ENCODE measurements around the gene MTFMT.
"Not testable (repeated sequence)": the region's sequence is repeated elsewhere in the genome, so short reads cannot be mapped to it uniquely, and the experiment has no call there.

The MTFMT gene

GRCh38 chr15:65034719-65035118 is 5.3 kb upstream of the MTFMT start:
- no peak for DNase-seq

- DNase-seq, result peak; percentile 77
Measured at GRCh38 chr15:65033659-65034269, 4.3 kb upstream of the MTFMT start.

- peak; percentile 77 for DNase-seq
Measured at GRCh38 chr15:65032801-65033537, 3.5 kb upstream of the MTFMT start.

DNA sequence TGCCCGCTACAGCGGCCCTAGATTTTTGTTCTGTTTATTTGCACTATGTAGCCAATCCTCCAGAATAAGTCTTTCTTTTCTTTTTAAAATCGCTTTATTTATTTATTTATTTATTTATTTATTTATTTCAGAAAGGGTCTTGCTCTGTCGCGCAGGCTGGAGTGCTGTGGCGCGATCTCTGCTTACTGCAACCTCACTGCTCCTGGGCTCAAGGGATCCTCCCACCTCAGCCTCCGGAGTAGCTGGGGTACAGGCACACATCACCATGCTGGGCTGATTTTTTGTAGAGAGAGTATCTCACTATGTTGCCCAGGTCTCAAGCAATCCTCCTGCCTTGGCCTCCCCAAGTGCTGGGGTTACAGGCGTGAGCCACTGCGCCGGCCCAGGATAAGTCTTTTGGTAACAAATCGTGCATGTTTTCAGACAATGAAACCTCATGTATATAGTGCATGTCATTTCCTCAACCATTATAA is 333 bp upstream of the MTFMT start:
- no peak for DNase-seq

GRCh38 chr15:65028338-65028737 is 1.1 kb downstream of the MTFMT start:
- no peak for DNase-seq

- no peak for DNase-seq
Measured at GRCh38 chr15:65027593-65027992, 1.8 kb downstream of the MTFMT start.

- no peak for DNase-seq
Measured at GRCh38 chr15:65026756-65027155, 2.7 kb downstream of the MTFMT start.

DNA sequence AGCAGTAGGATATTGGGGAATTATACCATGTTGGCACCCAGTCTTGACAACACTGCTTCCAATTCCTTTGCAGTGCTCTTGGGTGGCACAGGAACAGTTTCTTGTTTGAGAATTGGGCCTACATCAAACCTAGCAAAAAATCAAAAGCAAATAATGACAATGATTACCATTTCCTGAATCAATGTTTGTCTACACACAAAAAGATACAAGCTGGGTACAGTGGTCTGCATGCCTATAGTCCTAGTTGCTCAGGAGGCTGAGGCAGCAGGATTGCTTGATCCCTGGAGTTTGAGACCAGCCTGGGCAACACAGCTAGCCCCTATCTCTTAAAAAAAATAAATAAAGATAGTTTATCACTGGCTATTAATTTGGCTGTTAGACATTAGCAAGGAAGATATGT is 8.0 kb downstream of the MTFMT start:
- DNase-seq, result no peak

DNA sequence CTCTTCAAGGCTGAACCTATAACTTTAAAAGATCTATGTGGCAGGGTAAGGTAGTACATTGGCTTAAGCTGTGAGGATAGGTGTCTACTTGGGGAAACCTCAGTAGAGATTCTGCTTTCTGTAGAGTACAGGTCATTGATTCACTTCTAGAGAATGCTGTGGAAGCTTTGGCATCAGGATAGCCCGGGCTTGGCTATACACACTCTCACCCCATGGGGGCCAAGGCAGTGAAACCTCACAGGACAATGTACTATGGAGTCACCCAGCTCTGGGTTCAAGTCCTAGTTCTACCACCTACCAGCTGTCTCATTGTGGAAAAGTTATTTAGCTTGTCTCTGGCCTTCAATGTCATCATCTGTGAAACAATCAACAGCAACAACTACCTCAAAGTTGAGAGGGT is 9.0 kb downstream of the MTFMT start:
- DNase-seq, result no peak

- not testable (repeated sequence) for DNase-seq
Measured at GRCh38 chr15:65011198-65011597, 18.2 kb downstream of the MTFMT start.

DNA sequence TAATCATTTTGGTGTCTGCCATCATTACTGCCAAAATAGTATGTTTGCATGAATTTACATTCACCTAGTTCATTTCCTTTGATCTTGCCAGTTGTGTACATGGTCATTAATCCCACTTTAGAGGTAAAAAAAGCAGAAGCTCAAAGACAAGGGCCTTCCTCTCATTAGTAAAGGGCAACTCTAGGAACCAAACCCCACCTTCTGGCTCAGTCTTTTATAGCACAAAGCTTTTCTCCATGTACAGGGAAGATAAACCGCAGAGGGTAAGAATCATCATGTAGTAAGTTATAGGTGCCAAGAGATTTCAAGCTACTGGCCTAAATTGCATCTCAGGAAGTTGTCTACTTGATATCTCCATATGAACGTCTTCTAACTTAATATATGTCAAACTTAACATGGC is 20.5 kb downstream of the MTFMT start:
- DNase-seq, result no peak

GRCh38 chr15:65006876-65007275 is 22.6 kb downstream of the MTFMT start:
- DNase-seq, result no peak

DNA sequence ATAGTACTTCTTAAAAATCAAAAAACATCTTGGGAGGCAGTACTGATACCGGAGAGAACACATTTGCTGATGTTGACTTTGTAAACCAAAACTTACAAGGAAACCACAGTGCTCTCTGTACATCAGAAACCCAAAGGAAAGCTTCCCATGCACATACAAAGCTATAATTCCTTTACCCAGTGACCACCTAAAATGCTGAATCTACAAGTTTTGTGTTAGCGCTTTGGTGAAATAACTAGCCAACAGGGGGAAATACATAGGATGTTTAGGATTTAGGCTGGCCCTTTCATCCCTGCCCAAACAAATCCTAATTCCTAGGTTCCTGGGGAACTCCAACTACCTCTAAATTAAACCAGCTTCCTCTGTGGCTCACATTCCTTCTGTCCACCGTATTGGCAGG is 24.4 kb downstream of the MTFMT start:
- no peak for DNase-seq

- DNase-seq, result no peak
Measured at GRCh38 chr15:64997745-64998375, 31.6 kb downstream of the MTFMT start.

DNA sequence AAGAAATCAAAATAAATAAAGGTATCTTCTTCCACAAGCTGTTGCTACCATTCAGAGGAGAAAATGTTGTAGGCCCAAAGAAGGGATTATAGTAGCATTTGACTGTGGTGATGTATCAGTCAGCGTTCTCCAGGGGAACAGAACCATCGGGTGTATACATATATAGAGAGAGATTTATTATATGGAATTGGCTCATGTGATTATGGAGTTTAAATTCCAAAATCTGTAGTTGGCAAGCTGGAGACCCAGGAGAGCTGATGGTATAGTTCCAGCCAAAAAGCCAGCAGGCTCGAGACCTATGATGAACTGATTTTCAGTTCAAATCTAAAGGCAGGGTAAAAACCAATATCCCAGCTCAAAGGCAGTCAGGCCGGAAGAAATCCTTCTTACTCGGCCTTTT is 32.4 kb downstream of the MTFMT start:
- no peak for DNase-seq

- no peak for DNase-seq
Measured at GRCh38 chr15:64993290-64993689, 36.1 kb downstream of the MTFMT start.

DNA sequence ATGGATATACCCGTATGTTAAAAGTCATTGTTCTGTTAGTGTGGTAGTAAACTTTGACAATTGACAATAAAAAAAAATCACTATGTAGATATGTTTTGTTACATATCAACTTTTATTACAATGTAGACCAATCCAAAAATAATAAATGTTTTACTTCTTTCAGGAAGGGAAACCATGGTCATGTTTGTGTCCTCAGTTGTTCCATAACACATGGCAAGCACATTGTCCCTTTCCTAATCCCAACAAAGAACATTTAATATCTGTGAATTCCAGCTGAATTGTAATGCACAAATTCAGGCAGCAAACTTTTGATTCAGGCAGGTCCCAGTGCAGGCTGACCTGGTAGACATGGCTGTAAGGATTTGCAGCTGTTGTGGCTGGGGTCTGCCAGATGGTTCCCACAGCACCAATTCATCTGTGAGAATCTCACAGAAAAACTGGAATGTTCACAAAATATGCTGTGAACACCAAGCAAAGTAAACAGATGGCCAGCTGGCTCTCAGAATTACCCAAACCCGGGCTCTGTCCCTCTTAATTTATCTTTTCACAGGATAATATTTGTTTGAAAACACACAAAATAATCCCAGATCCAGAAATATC is 37.8 kb downstream of the MTFMT start:
- peak; percentile 42 for DNase-seq

- no peak for DNase-seq
Measured at GRCh38 chr15:64990168-64990470, 39.3 kb downstream of the MTFMT start.

DNA sequence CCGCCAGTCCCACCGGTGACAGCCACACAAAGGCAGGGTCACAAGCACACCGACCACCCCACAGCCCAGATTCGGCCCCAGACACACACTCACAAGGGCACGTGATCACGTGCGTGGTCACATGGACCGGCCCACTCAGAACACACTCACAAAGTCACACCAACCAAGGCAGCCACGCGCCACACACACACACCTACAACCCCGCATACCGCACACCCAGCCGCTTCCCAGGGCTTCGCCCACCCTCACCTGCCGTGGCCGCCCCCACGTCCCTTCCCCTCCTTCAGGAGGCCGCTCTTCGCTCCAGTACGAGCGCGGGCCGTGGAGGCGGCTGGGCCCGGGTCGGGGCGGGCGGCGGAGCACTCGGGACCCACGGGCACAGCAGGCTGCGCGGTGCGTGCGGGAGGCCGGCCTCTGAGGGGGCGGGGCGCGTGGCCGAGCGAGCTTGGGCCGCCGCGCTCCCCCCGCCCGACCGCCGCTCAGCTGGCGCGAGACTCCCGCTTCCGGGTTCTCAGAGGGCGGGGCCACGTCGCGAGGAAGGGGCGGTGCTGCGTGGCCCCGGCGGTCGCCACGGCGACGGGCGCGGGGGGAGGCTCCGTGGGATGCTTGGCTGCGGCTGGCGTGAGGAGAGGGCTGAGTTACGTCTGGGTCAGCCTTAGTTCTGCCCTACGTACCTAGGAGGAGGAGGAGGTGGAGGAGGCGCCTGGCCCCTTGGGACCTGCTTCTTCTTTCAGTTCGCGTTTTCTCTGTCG is 39.8 kb downstream of the MTFMT start, which contains the start of gene SPG21:
TSS of gene SPG21 (minus strand) at position 499 of the 752 bp plus-strand sequence. CDS start 6,345 bp downstream, outside the sequence.
- peak; percentile 98 for DNase-seq

GRCh38 chr15:64987136-64987535 is 42.3 kb downstream of the MTFMT start:
- no peak for DNase-seq

DNA sequence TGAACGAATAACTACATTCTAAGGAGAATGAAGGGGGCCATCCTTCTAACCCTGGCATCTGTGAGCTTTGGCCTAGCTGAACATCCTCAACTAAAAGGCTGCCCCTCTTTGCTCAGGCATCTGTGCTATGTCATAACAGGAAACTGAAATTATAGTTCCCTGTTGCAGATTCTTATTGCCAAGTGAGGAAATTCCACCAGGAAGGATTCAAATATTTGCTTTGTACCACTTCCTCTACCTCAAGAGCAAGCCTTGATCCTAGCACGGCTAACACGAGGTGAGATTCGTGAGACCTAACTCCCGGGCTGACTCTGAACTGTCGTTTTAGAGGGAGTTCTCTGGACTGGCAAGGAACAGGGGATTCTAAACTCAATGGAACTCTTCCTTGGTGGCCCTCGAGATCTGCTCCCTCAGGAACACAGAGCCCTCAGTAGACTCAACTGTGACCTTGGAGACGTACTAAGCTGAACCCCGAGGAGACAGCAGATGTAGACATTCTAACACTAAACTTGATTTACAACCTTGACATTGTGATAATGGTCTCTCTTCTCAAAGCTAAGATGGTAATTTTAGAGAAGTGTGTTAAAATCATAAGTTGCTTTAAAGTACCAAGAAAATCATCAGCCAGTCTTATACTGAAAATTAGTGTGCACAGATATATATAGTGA is 43.9 kb downstream of the MTFMT start:
- DNase-seq, result no peak

GRCh38 chr15:64982472-64982871 is 47.0 kb downstream of the MTFMT start:
- DNase-seq, result no peak

Data from NCI-H69 (cell line).